Activated CD8-positive, alpha-beta memory T cell treated with anti-CD3 and anti-CD28 coated beads, Interleukin-2, amount 50 U/mL, for 1 hour (primary cell): Measurements from ENCODE around the gene CASQ2.

ENCODE experiments used
- DNase-seq: peaks from one replicate; pipeline ENCODE4 v3.0.0-alpha.2; 2020; ENCODE audit errors: extremely low read depth

CASQ2 gene

DNA sequence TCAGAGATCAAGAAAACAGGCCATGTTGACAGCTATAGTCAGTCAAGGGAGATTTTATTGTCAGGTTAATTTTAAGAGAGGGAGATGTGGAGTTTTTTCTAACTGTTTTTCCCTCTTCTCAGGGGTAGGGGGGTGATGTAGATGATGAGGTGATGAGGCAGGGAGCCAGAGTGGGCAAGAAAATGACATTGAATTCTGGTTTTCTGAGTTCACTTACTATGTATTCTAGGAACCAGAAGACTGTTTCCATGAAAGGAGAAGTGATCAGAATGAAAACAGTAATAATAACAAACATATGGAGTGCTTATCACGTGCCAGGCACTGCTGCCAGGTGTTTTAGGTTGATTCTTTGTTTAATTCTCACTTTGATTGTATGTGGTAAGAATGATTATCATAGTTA, 40.2 kb downstream of the CASQ2 start:
- DNase-seq, result no peak

DNA sequence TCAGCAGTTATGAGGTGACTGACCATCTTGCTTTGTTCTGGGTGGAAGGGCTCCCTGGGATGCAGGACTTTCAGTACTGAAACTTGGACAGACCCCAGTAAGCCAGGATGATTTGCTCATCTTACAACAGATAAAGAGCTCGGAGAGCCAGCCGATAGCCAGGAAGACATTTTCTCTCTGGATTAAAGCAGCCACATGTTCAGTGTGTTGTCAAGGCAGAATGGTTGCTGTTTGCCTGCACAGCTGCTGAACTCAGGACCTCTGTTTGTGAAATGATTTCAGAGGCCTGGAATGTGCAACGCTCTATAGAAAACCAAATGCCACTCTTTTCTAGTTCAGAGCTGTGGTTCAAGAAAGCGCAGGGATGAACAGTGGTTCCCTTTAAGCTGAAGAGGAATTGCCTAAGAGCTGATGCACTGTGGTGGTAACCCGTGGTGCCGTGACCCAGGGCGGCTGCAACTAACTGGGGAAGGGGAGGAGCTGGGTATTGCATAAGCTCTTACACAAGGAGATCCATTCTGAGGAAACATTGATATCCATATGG, 40.7 kb downstream of the CASQ2 start:
- DNase-seq, result no peak

DNA sequence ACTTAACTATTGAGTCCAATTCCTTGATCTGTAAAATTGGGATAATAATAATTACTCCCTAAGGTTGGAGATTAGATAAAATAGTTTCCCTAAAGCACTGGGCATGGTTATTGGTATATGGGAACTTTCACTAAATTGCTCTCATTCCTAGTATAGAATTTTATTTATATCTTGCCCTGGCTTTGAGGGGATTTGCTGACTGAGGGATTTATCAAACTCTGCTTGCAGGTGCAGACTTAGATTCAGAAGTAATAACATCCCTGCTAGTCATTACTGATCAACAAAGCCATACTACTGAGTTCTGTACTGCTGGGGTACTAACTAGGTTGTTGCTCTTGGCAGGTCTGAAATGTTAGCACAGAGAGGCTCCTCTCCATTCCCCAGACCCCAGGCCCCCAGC, 41.9 kb downstream of the CASQ2 start:
- no peak for DNase-seq

DNA sequence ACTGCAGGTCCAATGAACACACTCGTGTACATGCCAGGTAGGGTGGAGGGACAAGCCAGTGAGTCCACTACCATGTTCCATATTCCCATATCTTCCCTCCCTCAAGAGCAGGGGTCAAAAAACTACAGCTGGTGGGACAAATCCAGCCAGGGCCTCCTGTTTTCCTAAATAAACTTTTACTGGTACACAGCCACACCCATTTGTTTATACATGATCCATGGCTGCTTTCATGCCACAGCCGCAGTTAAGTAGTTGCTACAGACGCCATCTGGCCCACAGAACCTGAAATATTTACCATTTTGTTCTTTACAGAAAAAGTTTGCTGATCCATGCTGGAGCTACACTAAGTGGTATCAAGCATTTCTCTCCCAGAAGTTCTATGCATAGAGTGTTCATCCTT, 42.4 kb downstream of the CASQ2 start:
- DNase-seq, result no peak

DNA sequence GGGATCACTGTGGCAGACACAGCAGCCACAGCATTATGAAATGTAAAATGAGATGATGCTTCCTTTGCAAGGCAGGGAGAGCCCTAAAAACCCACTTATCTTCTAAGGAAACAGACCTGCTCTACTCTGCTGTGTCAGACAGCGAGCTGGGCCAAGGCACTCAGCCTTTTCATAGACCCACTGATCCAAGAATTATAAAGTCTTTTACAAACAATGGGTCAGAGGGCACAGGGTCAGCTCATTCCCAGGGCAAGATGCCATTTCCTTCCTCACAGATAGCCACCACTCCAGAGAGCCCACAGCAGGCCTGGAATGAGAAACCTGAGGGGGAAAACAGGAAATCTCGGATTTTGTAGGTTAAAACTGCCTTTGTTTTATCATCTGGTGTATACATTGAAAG, 42.9 kb downstream of the CASQ2 start:
- DNase-seq, result no peak

DNA sequence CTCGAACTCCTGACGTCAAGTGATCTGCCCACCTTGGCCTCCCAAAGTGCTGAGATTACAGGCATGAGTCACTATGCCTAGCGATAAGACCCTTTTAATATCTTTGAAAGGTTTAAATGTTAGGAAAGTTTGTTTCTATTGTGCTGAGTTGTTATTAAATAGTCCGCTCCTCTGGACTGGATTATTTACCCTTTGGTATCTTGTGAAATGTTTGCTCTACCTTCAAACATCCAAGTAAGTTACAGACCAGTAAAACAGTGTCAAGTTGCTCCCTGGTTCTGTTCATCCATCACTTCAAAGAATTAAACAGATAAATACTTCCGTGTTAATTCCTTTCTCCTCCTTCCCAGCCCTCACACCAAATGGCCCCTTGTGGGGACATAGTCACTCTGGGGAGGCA, 44.8 kb downstream of the CASQ2 start:
- DNase-seq, result no peak

DNA sequence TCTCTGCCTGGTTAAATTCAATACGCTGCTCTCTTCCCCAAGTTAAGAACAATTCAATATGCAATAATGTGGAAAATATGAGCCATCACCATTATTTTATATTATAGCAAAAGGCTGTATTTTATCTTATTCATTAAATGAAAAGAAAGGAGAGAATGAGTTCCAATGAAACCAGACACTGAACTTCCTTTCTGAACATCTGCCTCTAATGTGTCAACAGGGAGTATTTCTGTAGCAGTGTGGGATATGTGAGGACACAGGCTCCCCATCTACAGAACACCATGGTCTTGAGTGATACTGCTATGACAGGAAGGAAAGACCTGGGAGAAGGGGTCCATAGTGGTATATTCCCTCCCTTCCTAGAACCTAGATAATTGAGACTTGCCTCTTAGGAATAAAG, 46.3 kb downstream of the CASQ2 start:
- no peak for DNase-seq

DNA sequence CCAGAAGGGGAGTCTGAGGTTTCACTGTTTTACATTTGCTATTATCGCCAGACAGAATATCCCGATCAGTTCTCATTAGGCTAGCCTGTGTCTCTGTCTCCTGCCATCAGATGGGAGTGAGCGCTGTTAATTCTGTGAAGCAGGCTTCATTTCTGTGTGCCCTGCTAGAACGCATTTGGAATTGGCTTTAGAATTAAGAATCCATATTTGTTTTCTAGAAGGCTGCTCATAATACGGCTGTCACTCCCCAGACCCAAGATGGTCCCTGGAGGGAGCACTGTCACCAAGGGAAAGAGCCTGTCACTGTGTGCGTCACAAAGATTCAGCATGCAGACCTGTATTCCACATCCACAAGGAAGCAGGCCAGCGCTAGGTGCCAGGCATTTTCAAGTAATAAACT, 49.2 kb downstream of the CASQ2 start:
- DNase-seq, result no peak

DNA sequence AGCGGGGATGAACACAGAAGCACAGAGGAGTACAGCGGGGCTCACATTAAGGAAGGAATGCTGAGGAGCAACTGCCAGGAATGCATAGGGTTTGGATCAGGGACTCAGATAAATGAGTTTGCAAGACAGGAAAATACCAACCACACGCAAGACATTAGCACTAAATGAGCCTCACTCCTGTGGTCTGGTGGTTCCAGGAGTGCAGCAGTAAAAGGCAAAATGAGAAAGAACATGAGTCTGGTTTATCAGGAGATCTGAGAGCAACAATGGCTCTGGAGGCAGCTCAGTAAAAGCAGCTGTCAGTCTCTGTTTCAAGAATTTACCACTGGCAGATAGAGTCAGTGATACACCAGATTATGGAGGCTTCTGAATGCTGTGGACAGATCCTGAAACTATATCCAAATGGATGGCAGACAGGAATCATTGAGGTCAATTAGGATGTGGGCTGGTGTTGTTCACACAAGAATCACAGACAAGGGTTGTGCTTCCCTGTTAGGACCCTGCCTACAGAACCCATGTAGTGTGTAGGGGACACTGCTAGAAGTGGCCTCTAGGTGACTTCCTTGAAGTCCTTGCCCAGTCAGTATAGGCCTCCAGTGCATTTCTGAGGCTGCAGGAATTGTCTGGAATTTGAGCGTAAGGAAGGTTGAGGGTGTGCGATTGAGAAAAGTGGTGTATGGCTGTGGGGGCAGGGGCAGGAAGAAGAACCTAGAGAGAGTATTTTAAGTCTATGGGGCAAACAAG, 50.3 kb downstream of the CASQ2 start:
- DNase-seq, result no peak

DNA sequence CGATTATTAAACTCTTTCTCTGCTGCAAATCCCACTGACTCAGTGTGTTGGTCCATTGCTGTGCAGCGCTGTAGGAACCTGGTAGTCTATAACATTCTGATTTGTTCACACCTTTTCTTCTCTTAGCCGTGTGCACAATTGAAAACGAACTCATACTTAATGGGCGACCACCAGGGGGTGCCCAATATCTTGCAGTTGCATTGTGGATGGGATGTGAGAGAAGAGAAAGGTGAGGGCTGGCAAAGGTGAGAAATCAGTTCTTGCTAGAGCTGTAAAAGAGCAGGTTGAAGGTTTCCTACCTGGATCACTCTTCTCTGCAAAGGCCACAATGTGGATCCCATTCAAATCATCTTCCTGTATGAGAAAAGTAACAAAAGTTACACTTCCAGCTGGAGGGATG, 51.0 kb downstream of the CASQ2 start:
- DNase-seq, result no peak

DNA sequence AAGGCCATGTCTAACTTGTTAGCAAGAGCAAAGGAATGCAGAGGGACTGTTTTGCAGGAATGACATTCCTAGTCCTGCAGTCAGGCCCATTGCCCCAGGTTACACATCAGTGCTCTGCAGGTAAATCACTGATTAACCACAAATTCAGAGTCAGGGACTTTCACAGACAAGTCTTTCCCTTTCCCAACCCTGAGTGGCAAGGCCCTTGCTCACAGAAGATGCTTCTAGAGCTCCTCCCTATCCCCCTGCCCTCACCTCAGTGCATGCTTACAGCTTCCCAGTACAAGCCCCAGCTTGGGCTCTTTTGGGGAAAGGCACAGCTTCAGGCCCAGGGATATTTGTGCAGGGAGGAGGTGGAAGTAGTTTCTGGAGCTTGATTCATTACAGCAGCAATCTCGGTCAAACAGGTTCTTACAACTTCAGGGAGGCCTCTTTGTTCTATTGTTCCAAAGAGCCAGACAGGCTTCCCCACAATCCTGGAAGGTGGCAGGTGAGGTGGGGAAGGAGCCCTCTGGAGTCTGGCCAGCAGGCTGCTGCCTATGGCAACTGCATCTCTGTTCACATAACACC, 53.9 kb downstream of the CASQ2 start:
- no peak for DNase-seq

DNA sequence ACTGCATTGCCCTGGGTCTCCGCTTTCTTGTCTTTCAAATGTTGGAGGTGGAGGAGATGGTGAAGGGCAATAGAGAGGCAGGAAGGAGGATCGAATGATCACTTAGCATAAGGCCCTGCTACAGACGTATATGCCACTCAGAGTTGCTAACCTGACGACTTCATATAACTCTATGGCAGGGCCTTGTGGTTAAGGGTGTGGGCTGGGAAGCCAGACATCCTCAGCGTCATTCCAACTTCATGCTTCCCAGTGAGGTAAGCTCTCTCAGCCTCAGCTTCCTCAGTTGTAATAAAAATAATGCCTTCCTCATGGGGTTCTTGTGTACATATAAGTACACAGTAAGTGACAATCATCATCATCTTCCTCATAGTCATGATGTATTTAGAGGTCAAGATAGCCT, 54.6 kb downstream of the CASQ2 start:
- DNase-seq, result no peak

DNA sequence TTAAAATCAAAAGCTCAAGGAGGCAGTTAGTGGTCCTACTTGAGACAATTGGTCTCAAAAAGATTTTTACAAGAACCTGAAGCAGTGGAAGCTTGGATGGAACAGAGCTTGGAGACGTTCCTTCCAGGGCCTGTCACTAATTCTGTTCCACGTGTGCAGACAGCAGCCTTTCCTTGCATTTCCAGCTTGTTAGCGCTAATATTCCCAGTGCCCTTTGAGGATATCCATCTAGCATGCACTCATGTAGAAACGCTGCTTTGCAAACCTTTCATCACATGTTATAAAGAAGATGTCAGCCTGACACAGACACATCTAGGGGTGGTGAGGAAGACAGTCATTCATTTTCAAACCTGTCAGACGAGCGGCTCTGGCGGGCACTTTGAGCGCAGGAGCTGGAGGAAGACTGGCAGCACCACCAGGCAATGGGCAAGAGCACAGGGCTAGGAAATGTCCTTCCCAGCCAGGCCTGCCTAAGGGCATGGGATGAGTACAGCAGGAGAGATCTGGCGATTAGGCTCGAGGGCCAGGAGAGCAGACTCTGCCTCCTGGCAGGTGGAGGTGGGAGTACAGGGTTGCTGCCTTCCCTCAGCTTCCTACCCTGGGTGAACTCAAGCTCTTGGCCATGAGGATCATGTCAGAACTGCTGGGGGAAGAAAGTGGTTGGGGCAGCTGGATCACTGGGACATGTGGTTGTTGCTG, 55.5 kb downstream of the CASQ2 start:
- DNase-seq, result no peak

DNA sequence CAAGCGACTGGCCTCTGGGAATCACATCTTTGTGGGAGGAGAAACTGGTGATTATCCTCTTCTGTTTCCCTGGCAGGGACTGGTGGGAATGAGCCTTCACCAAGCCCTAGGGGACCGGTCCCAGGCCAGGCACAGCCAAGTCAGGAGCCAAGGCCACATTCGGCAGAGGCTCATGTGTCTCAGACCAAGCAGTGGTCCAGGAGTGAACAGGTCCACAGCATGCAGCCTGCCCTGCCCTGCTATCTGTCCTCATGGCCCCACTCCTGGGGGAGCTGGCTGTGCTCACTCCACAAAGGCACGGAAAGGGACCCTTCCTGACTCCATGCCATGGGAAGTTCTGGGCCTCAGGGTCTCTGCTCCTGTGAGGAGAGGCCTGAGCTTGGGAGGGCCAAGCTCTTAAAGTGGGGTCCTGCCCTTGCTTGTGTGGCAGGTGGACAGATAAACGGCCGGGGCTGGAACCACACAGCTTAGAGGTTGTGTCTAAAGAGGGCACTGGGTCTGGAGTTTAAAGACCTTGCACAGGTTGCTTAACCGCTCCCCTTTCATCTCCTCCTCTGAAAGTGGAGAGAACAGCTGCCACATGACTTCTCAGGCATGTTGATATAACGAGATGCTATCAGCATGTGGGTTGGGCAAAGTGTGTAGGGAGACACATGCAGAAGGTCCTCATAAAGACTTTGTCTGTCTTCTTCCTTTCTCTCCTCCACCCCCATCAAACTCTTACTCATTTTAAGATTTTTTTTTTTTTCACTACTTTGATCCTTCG, 57.5 kb downstream of the CASQ2 start:
- DNase-seq, result no peak

DNA sequence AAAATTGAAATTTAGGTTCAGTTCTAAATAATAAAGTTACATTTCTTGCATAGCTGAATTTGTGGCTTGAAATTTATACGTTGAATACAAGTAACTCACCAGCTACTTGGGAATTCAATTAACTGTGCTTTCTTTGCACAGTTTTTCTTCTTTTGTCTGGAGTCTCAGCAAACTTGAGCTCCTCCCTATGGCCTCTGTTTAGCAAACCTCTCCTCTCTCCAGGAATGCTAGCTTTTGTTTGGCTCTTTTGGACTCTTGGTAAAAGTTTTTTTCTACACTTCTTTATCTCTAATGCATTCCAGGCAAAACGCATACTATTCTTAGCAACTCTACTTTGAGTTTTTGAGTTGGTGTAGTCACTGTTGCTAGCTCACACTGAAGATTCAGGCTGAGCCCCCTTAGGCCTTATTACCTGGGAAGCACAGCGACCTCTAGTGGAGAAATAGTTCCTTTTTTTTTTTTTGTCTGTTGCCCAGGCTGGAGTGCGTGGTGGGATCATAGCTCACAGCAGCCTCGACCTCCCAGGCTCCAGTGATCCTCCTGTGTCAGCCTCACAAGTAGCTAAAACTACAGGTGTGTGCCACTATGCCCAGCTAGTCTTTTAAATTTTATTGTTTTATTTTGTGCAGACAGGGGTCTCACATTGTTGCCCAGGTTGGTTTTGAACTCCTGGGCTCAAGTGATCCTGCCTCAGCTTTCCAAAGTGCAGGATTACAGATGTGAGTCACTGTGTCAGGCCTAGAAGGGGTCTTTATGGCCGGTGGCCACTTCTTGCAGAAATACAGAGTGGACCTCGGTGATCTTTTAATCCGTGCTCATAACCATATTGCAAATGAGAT, 61.7 kb downstream of the CASQ2 start:
- no peak for DNase-seq

DNA sequence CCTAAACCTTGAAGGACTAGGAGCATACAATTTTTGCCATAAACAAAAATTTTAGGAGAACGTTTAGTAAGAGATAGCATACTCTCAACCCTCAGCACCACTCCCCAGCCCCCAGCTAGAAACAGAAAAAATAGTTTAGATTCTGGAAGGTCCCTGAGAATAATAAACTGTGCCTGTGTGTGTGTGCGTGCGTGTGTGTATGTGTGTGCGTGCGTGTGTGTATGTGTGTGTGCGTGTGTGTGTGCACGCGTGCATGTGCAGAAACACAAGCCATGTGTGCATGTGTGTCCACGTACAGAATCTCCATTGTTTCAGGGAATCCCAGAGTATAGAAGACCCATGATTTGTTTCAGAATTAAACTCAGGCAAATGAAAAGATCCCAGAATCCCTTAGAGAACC, 62.6 kb downstream of the CASQ2 start:
- DNase-seq, result no peak

DNA sequence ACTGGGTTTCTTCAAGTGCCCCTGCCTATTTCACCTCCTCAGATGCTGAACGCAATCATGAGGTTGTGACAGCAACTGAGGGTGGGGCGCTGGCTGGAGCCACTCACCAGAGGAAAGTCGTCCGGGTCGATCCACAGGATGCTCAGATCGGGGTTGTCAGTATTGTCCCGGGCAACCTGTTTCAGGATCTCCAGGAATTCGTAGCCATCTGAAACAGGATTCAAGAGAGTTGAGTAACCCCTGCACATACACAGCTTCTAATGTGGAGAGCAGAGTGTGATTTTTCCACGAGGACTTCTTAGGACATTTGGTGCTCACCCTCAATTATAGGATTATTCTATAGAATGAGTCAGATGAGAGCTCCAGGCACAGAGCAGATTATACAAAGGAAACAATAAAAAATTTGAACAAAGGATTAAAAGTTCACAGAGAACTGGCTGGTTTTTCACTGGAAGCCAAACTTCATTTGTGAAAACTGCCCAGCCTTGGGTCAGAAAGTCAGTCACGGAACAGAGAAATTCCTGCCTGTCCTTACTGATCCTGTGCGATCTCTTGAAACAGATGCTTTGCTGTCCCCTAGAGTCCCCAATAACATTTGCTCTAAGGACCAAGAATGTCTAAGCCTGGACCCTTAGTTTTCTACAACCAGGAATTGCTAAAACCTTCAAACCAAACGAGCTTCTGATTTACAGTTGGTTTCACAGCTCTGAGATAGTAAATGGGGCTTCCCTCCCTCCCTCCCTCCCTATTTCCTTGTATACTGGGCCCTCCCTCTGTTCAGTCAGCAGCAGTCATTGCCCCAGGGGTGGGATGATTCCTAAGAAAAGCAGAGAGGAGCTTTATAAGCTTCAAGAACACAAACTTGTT, 63.2 kb downstream of the CASQ2 start:
- DNase-seq, result no peak

DNA sequence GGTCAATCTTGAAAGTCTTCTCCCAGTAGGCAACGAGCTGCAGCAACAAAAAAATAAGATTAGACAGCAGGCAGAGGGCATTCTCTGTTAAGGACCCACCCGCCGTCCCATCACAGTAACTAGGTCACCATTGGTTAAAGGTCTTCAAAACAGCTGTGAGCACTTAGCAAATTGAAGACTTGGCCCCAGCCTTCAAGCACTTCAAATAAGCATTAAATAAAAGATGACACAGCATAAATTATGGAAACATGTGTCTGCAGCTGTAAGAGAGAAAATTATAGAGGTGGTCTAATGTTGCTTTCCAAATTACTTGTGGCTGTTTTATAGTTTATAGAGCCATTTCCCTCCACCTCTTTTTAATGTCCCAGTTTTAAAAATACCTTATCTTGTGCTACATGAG, 65.6 kb downstream of the CASQ2 start:
- no peak for DNase-seq

DNA sequence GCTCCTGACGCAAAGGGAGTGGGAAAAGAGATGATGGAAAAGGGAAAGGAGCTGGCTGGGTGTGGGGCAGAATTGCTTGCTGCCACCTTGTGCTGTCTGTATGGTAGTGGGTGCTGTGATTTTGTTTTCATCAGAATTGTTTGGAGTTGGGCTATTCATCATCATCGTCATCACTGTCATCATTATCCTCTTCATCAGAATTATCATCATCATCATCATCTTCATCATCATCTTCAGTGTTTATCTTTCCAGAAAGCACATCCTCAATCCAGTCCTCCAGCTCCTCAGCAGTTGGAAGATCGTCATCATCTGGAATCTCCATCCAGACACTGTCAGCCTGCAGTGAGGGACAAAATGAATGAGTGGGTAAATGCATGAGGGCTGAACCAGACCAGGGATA, 67.4 kb downstream of the CASQ2 start:
- no peak for DNase-seq

DNA sequence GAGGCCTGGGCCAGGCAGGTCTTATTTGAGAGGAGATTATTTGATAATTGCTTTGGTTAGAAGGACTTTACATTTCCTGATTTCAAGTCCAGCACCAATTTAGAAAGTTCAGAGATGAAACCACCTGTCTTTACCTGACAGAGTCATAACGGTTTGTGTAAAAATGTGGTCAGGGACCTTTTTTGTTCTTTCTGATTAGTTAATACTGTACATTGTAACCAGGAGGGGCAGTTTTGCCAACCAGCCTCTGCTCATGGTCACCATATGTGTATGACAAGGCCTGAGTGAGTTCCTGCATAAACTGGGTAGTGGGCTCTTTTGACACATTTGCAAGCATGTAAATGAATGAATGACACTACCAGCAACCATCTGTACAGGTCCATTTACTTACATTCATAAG, 70.9 kb downstream of the CASQ2 start:
- no peak for DNase-seq
